Activated CD4-positive, alpha-beta T cell treated with anti-CD3 and anti-CD28 coated beads for 48 hours (primary cell): ENCODE data around the gene DLGAP1.
"Not testable (repeated sequence)": the region's sequence is repeated elsewhere in the genome, so short reads cannot be mapped to it uniquely, and the experiment has no call there.

Experiments used
- DNase-seq: peaks from one replicate; pipeline ENCODE4 v3.0.0-alpha.2; 2020

Gene DLGAP1

GRCh38 chr18:3610813-3611212 lies 844.3 kb downstream of the DLGAP1 start:
- peak; percentile 44 for DNase-seq

GRCh38 chr18:3610188-3610708 lies 844.9 kb downstream of the DLGAP1 start:
- DNase-seq, result no peak

GRCh38 chr18:3608488-3608887 lies 846.6 kb downstream of the DLGAP1 start:
- no peak for DNase-seq

- not testable (repeated sequence) for DNase-seq
Measured at GRCh38 chr18:3608099-3608453, 847.0 kb downstream of the DLGAP1 start.

- no peak for DNase-seq
Measured at GRCh38 chr18:3607309-3608098, 847.6 kb downstream of the DLGAP1 start.

GRCh38 chr18:3606863-3607262 lies 848.2 kb downstream of the DLGAP1 start:
- not testable (repeated sequence) for DNase-seq

GRCh38 chr18:3605954-3606443 lies 849.1 kb downstream of the DLGAP1 start:
- peak; percentile 19 for DNase-seq

GRCh38 chr18:3605486-3605952 lies 849.6 kb downstream of the DLGAP1 start:
- no peak for DNase-seq

- DNase-seq, result peak; percentile 44
Measured at GRCh38 chr18:3604498-3605408, 850.4 kb downstream of the DLGAP1 start.

GRCh38 chr18:3604235-3604497 lies 850.9 kb downstream of the DLGAP1 start:
- no peak for DNase-seq

GRCh38 chr18:3603421-3604234 lies 851.5 kb downstream of the DLGAP1 start:
- DNase-seq, result peak; percentile 19

GRCh38 chr18:3601106-3601755 lies 853.9 kb downstream of the DLGAP1 start:
- DNase-seq, result not testable (repeated sequence)

- DNase-seq, result no peak
Measured at GRCh38 chr18:3599861-3600260, 855.2 kb downstream of the DLGAP1 start.

- no peak for DNase-seq
Measured at GRCh38 chr18:3599195-3599594, 855.9 kb downstream of the DLGAP1 start.

GRCh38 chr18:3598581-3598980 lies 856.5 kb downstream of the DLGAP1 start:
- DNase-seq, result no peak

- no peak for DNase-seq
Measured at GRCh38 chr18:3597409-3598357, 857.4 kb downstream of the DLGAP1 start.

- peak; percentile 63 for DNase-seq
Measured at GRCh38 chr18:3596637-3597384, 858.3 kb downstream of the DLGAP1 start.

GRCh38 chr18:3596324-3596636 lies 858.8 kb downstream of the DLGAP1 start:
- DNase-seq, result no peak

- DNase-seq, result peak; percentile 41
Measured at GRCh38 chr18:3595369-3596273, 859.5 kb downstream of the DLGAP1 start.
